Adrenal gland (tissue), 12 donors: ENCODE results near the gene TMEM167B. TPM values are rescaled to one million over a fixed set of nuclear protein-coding genes. Genes with fewer than 3 reads are reported as not detected.

ENCODE experiments used
- DNase-seq, 7 donors: peaks; one replicate each; pipeline ENCODE4 v3.0.0-alpha.2; 2019 to 2020
- H3K27ac ChIP-seq, 5 donors: fragments of 200-600 bp; sonication (generic) in 4 of 5; 1 replicate in 3 of 5; 2 replicates in 2 of 5; pipeline versions ENCODE4 v1.5.1 to v1.8.0; 2016 to 2020; ENCODE audit warnings: mild to moderate bottlenecking in 1 of 5
- H3K27me3 ChIP-seq: fragments of 200-600 bp; 2 replicates; pipeline ENCODE4 v1.8.0; 2021
- H3K36me3 ChIP-seq, 2 donors: fragments of 200-600 bp; replicated peaks in 1 of 2; 1 replicate in 1 of 2; 2 replicates in 1 of 2; pipeline versions ENCODE4 v1.5.1 to v1.8.0; 2018 to 2022
- H3K4me1 ChIP-seq, 2 donors: fragments of 200-600 bp; replicated peaks in 1 of 2; 1 replicate in 1 of 2; 2 replicates in 1 of 2; pipeline versions ENCODE4 v1.5.1 to v1.8.0; 2018 to 2021
- H3K4me3 ChIP-seq, 4 donors: fragments of 200-600 bp; sonication (generic) in 3 of 4; one replicate each; pipeline ENCODE4 v1.5.1; 2016 to 2018
- H3K9me3 ChIP-seq, 3 donors: fragments of 200-600 bp; sonication (generic) in 1 of 3; replicated peaks in 1 of 3; 1 replicate in 2 of 3; 2 replicates in 1 of 3; pipeline versions ENCODE4 v1.5.1 to v1.8.0; 2016 to 2021
- CTCF ChIP-seq, 6 experiments: fragments of 450-650 bp in 4 of 6; fragments of 200-600 bp in 2 of 6; sonication (generic) in 1 of 6; IDR thresholded peaks; 1 replicate in 5 of 6; 2 replicates in 1 of 6; pipeline versions ENCODE4 v1.5.1 to v1.8.0; 2016 to 2021; ENCODE audit warnings: antibody characterized with exemption in 6 of 6, mild to moderate bottlenecking in 2 of 6, moderate library complexity in 1 of 6
- POLR2A ChIP-seq, 2 donors: fragments of 450-650 bp; IDR thresholded peaks; one replicate each; pipeline ENCODE4 v1.6.1; 2017; ENCODE audit warnings: antibody characterized with exemption in 2 of 2, mild to moderate bottlenecking in 2 of 2, moderate library complexity in 1 of 2
- WGBS, 4 donors: extraction: QIAGEN DNeasy Blood & Tissue Kit in 2 of 4; methylation state at CpG; one replicate each; pipeline versions ENCODE4 v1.1.5 to v1.1.7; 2013 to 2017; 5-methylcytosine and 5-hydroxymethylcytosine counted together
- intact Hi-C, 2 donors: fragments of 100-400 bp; cut with DNase I; formaldehyde crosslinking; loops; one replicate each; pipeline versions ENCODE4 v1.14.1 to v1.15.0; 2022 to 2023
- polyA plus RNA-seq, 3 donors: library from polyadenylated mRNA; stranded (reverse); fragments of 200-250 nt in 2 of 3; fragments of 350-450 nt in 1 of 3; fragmentation: Illumina TruSeq in 1 of 3; extraction: RNeasy Lipid Tissue Mini Kit (QIAGEN cat#74804) in 1 of 3; gene quantifications; one replicate each; pipeline ENCODE4 v1.2.3, GENCODE V29; 2013 to 2014
- total RNA-seq, 9 donors: library from RNA; depleted of rRNA in 4 of 9; stranded (reverse); fragments of >200 nt in 4 of 9; fragments of 120-200 nt in 1 of 9; fragmentation: NEBNext Ultra II Directional in 1 of 9; extraction: Animal tissue kit (Norgen Biotek cat#: 25700) in 1 of 9; gene quantifications; one replicate each; pipeline versions ENCODE4 v1.1.0 to v1.2.4, GENCODE V29; 2013 to 2023
- donor health status: healthy with polysubstance abuse.
- donor health status: Bipolar disorder and iron deficiency.
- donor health status: DM: yes; HTN: yes; CAD: no.
- donor health status: DM: no; HTN: no; CAD: no.
- donor health status: DM: no; HTN: no; CAD: no.
- donor health status: DM: yes; HTN: yes; CAD: no.

Gene TMEM167B
- total and polyA plus RNA-seq, 12 donors = 14.2 to 106 (median 50.5) TPM

GRCh38 chr1:109105881-109106280 lies 15.3 kb downstream of the TMEM167B start:
- TF ChIP-seq POLR2A (IDR thresholded peaks at IDR 0.05) = no peak
- TF ChIP-seq CTCF (IDR thresholded peaks at IDR 0.05) = no peak
- H3K27ac ChIP-seq = no peak overlapping the region
- WGBS, 4 donors = 76 to 80% (median 78%) methylated on average over 4 of the region's 4 CpGs
- intact Hi-C loops = no loop called here
- no peak for DNase-seq
- H3K27me3 ChIP-seq = no peaks in the 10 kb centered on the region
- no peaks in the 10 kb centered on the region for H3K36me3 ChIP-seq
- H3K4me3 ChIP-seq = no peak overlapping the region
- no peaks in the 10 kb centered on the region for H3K9me3 ChIP-seq
- peaks cover 3 to 8% of the 10 kb centered on the region in 2 donors for H3K4me1 ChIP-seq

- TF ChIP-seq POLR2A (IDR thresholded peaks at IDR 0.05) (no peak), CTCF (IDR thresholded peaks at IDR 0.05) (no peak)
- WGBS, 4 donors = 74 to 83% (median 79%) methylated on average over 7 of the region's 7 CpGs
- intact Hi-C loops = no loop called here
- no peak for DNase-seq
- Histone ChIP-seq H3K4me3 (no peak overlapping the region), H3K27me3 (no peaks in the 10 kb centered on the region), H3K9me3 (no peaks in the 10 kb centered on the region), H3K27ac (no peak overlapping the region), H3K36me3 (no peaks in the 10 kb centered on the region), H3K4me1 (peaks cover 0 to 7% of the 10 kb centered on the region in 2 donors)
These were observed 17.2 kb downstream of the TMEM167B start for GRCh38 chr1:109107785-109108184.

- TF ChIP-seq CTCF (IDR thresholded peaks at IDR 0.05) (no peak), POLR2A (IDR thresholded peaks at IDR 0.05) (no peak)
- H3K4me3 ChIP-seq = no peak overlapping the region
- H3K9me3 ChIP-seq = no peaks in the 10 kb centered on the region
- H3K27ac ChIP-seq = no peak overlapping the region
- H3K27me3 ChIP-seq = peaks cover 15% of the 10 kb centered on the region
- peaks cover 0 to 20% of the 10 kb centered on the region in 2 donors for H3K4me1 ChIP-seq
- 52 to 63% (median 53%) methylated on average over 3 of the region's 3 CpGs for WGBS, 4 donors
- no peaks in the 10 kb centered on the region for H3K36me3 ChIP-seq
- intact Hi-C loops = no loop called here
- DNase-seq = no peak
These were observed 19.3 kb downstream of the TMEM167B start for GRCh38 chr1:109109906-109110305.

- peaks cover 0 to 20% of the 10 kb centered on the region in 2 donors for H3K4me1 ChIP-seq
- no peaks in the 10 kb centered on the region for H3K9me3 ChIP-seq
- 55 to 60% (median 57%) methylated on average over 5 of the region's 5 CpGs for WGBS, 4 donors
- H3K36me3 ChIP-seq = no peaks in the 10 kb centered on the region
- H3K4me3 ChIP-seq = no peak overlapping the region
- no peak overlapping the region for H3K27ac ChIP-seq
- intact Hi-C loops = no loop called here
- peaks cover 18% of the 10 kb centered on the region for H3K27me3 ChIP-seq
- no peak for TF ChIP-seq POLR2A (IDR thresholded peaks at IDR 0.05)
- TF ChIP-seq CTCF (IDR thresholded peaks at IDR 0.05) = no peak
- no peak for DNase-seq
These were observed 21.0 kb downstream of the TMEM167B start for GRCh38 chr1:109111386-109112055.
